H1 (cell line): ENCODE measurements around the gene FLT4. TPM values are rescaled to one million over a fixed set of nuclear protein-coding genes. Genes with fewer than 3 reads are reported as not detected.

Experiments
- CTCF ChIA-PET: fragments of 300-600 bp; sonication (Branson Sonifier 250); formaldehyde crosslinking; loops from one replicate; lab custom pipeline; 2021; ENCODE audit not compliant: partially characterized antibody; lab: Charles Lee
- POLR2A ChIA-PET: fragments of 300-600 bp; sonication (Branson Sonifier 250); formaldehyde crosslinking; loops from one replicate; lab custom pipeline; 2021; ENCODE audit warnings: inconsistent platforms; ENCODE audit not compliant: partially characterized antibody; lab: Charles Lee
- DNase-seq, 2 experiments: peaks; one replicate each; pipeline versions ENCODE4 v3.0.0 to v3.0.0-alpha.2; 2010 to 2022; ENCODE audit warnings: low spot score in 2 of 2, low read depth in 1 of 2, mixed read lengths in 1 of 2
- FAIRE-seq: peaks from 2 replicates; lab custom pipeline; 2011; peaks lifted over from hg19 to GRCh38; lab: Jason Lieb, UNC
- H2AFZ ChIP-seq: 2 replicates; pipeline ENCODE4 v1.8.1; 2012; ENCODE audit warnings: low read length, inconsistent platforms
- H2AK5ac ChIP-seq: 2 replicates; pipeline ENCODE4 v1.6.1; 2013; ENCODE audit warnings: low read depth, low read length
- H2BK120ac ChIP-seq: replicated peaks from 2 replicates; pipeline ENCODE3; 2013; ENCODE audit warnings: low read depth, low read length, inconsistent platforms
- H2BK12ac ChIP-seq: 2 replicates; pipeline ENCODE4 v1.6.1; 2013; ENCODE audit warnings: low read depth, low read length
- H2BK15ac ChIP-seq: 2 replicates; pipeline ENCODE4 v1.6.1; 2013; ENCODE audit warnings: low read length
- H2BK20ac ChIP-seq: 2 replicates; pipeline ENCODE4 v1.6.1; 2013; ENCODE audit warnings: low read length
- H2BK5ac ChIP-seq: 2 replicates; pipeline ENCODE4 v1.6.1; 2013; ENCODE audit warnings: low read depth, low read length
- H3K14ac ChIP-seq: 2 replicates; pipeline ENCODE4 v1.6.1; 2013; ENCODE audit warnings: inconsistent platforms; ENCODE audit not compliant: insufficient read length
- H3K18ac ChIP-seq: 2 replicates; pipeline ENCODE4 v1.6.1; 2013; ENCODE audit warnings: low read length; ENCODE audit errors: extremely low read depth
- H3K23ac ChIP-seq: 2 replicates; pipeline ENCODE4 v1.6.1; 2013; ENCODE audit warnings: inconsistent platforms; ENCODE audit not compliant: insufficient read length
- H3K23me2 ChIP-seq: 2 replicates; pipeline ENCODE4 v1.6.1; 2013; ENCODE audit warnings: low read depth, low read length
- H3K27ac ChIP-seq: 2 replicates; pipeline ENCODE4 v1.6.1; 2011; ENCODE audit warnings: low read depth, low read length, inconsistent platforms
- H3K27me3 ChIP-seq, 4 experiments: replicated peaks in 1 of 4; 1 replicate in 1 of 4; 2 replicates in 3 of 4; pipeline versions ENCODE4 v1.6.1 to v1.8.1; 2011 to 2013; ENCODE audit warnings: low read length in 3 of 4, mild to moderate bottlenecking in 3 of 4, inconsistent platforms in 2 of 4, mixed read lengths in 2 of 4, moderate library complexity in 1 of 4; ENCODE audit not compliant: control insufficient read depth in 3 of 4, insufficient read depth in 3 of 4; ENCODE audit errors: extremely low read depth in 1 of 4
- H3K36me3 ChIP-seq, 4 experiments: 2 replicates each; pipeline versions ENCODE4 v1.6.1 to v1.8.1; 2011 to 2013; ENCODE audit warnings: mild to moderate bottlenecking in 4 of 4, low read length in 3 of 4, moderate library complexity in 2 of 4, control low read depth in 1 of 4, inconsistent platforms in 1 of 4; ENCODE audit not compliant: insufficient read depth in 4 of 4, control insufficient read depth in 2 of 4
- H3K4ac ChIP-seq: replicated peaks from 2 replicates; pipeline ENCODE3; 2013; ENCODE audit warnings: low read length, low read depth, mixed read lengths, inconsistent platforms; ENCODE audit not compliant: insufficient read length
- H3K4me1 ChIP-seq, 4 experiments: replicated peaks in 1 of 4; 1 replicate in 1 of 4; 2 replicates in 3 of 4; pipeline versions ENCODE4 v1.6.1 to v1.8.1; 2011 to 2013; ENCODE audit warnings: low read length in 3 of 4, inconsistent platforms in 2 of 4, mixed read lengths in 1 of 4; ENCODE audit not compliant: insufficient read depth in 4 of 4, control insufficient read depth in 3 of 4
- H3K4me2 ChIP-seq, 2 experiments: 2 replicates each; pipeline versions ENCODE4 v1.6.1 to v1.8.1; 2011 to 2013; ENCODE audit warnings: low read depth in 2 of 2, low read length in 2 of 2, control low read depth in 1 of 2, inconsistent platforms in 1 of 2, mild to moderate bottlenecking in 1 of 2; ENCODE audit not compliant: insufficient read depth in 1 of 2
- H3K4me3 ChIP-seq, 4 experiments: fragments of 200-600, 300-600 bp in 1 of 4; sonication (generic), shearing (Covaris generic), sonication (Bioruptor Twin) in 1 of 4; 2 replicates each; pipeline versions ENCODE4 v1.5.1 to v1.8.1; 2011 to 2016; ENCODE audit warnings: low read length in 4 of 4, low read depth in 3 of 4, control low read depth in 2 of 4, inconsistent platforms in 2 of 4, mild to moderate bottlenecking in 2 of 4, mixed read lengths in 1 of 4, moderate library complexity in 1 of 4; ENCODE audit not compliant: insufficient read depth in 2 of 4; ENCODE audit errors: extremely low read depth in 1 of 4
- H3K56ac ChIP-seq: replicated peaks from 2 replicates; pipeline ENCODE3; 2013; ENCODE audit warnings: low read depth, mild to moderate bottlenecking, mixed read lengths, low read length, inconsistent platforms; ENCODE audit not compliant: insufficient read length
- H3K79me1 ChIP-seq: 2 replicates; pipeline ENCODE4 v1.6.1; 2013; ENCODE audit warnings: low read depth, low read length, control low read depth
- H3K79me2 ChIP-seq, 2 experiments: 2 replicates each; pipeline versions ENCODE4 v1.6.1 to v1.8.1; 2012 to 2013; ENCODE audit warnings: low read length in 2 of 2, mild to moderate bottlenecking in 2 of 2, inconsistent platforms in 1 of 2; ENCODE audit not compliant: insufficient read depth in 2 of 2, control insufficient read depth in 1 of 2
- H3K9ac ChIP-seq, 4 experiments: replicated peaks in 1 of 4; 1 replicate in 1 of 4; 2 replicates in 3 of 4; pipeline versions ENCODE4 v1.6.1 to v1.8.1; 2011 to 2013; ENCODE audit warnings: low read depth in 3 of 4, low read length in 3 of 4, control low read depth in 2 of 4, mild to moderate bottlenecking in 2 of 4, moderate library complexity in 2 of 4, inconsistent platforms in 1 of 4; ENCODE audit errors: extremely low read depth in 1 of 4
- H3K9me3 ChIP-seq, 2 experiments: 2 replicates each; pipeline versions ENCODE4 v1.6.1 to v1.8.1; 2012 to 2013; ENCODE audit warnings: mild to moderate bottlenecking in 2 of 2, moderate library complexity in 2 of 2, control low read depth in 1 of 2, inconsistent platforms in 1 of 2, low read depth in 1 of 2, low read length in 1 of 2, mixed read lengths in 1 of 2; ENCODE audit not compliant: insufficient read depth in 2 of 2
- H4K20me1 ChIP-seq, 2 experiments: replicated peaks in 1 of 2; 2 replicates each; pipeline versions ENCODE3 to v1.8.1; 2011 to 2013; ENCODE audit warnings: inconsistent platforms in 2 of 2, low read length in 2 of 2, mild to moderate bottlenecking in 1 of 2; ENCODE audit not compliant: insufficient read depth in 2 of 2, control insufficient read depth in 1 of 2
- H4K5ac ChIP-seq: 2 replicates; pipeline ENCODE4 v1.6.1; 2013; ENCODE audit warnings: low read length, low read depth, mixed read lengths, inconsistent platforms; ENCODE audit not compliant: insufficient read length
- H4K8ac ChIP-seq: 2 replicates; pipeline ENCODE4 v1.8.0; 2013; ENCODE audit warnings: mild to moderate bottlenecking, moderate library complexity, low read length, inconsistent platforms; ENCODE audit not compliant: insufficient read depth; ENCODE audit errors: extremely low read depth
- H4K91ac ChIP-seq: replicated peaks from 2 replicates; pipeline ENCODE3; 2013; ENCODE audit warnings: low read length, mixed read lengths, inconsistent platforms; ENCODE audit not compliant: insufficient read length
- BCL11A ChIP-seq, 2 experiments: IDR thresholded peaks; one replicate each; pipeline ENCODE4 v1.6.1; 2011; ENCODE audit warnings: low read depth in 2 of 2, low read length in 2 of 2, mild to moderate bottlenecking in 2 of 2
- CTCF ChIP-seq, 3 experiments: IDR thresholded peaks; 1 replicate in 2 of 3; 2 replicates in 1 of 3; pipeline versions ENCODE4 v1.5.1 to v1.6.1; 2011; ENCODE audit warnings: low read length in 3 of 3, mild to moderate bottlenecking in 3 of 3, inconsistent platforms in 2 of 3, low read depth in 1 of 3, moderate library complexity in 1 of 3; ENCODE audit not compliant: insufficient read depth in 1 of 3; ENCODE audit errors: control extremely low read depth in 1 of 3
- KDM1A ChIP-seq: fragments of 200-600, 300-600 bp; sonication (generic); IDR thresholded peaks from 2 replicates; pipeline ENCODE4 v1.7.1; 2016; ENCODE audit warnings: mild to moderate bottlenecking, low read length, borderline replicate concordance
- KDM4A ChIP-seq: IDR thresholded peaks from one replicate; pipeline ENCODE4 v1.7.1; 2012; ENCODE audit warnings: low read depth, mild to moderate bottlenecking, moderate library complexity, low read length, inconsistent platforms; ENCODE audit not compliant: severe bottlenecking
- MAX ChIP-seq: IDR thresholded peaks from 2 replicates; pipeline ENCODE4 v1.6.1; 2012; ENCODE audit warnings: inconsistent platforms
- POU5F1 ChIP-seq: IDR thresholded peaks from 2 replicates; pipeline ENCODE4 v1.6.1; 2011; ENCODE audit warnings: low read depth, mild to moderate bottlenecking, low read length, moderate library complexity
- RBBP5 ChIP-seq: IDR thresholded peaks from 2 replicates; pipeline ENCODE4 v1.7.1; 2012; ENCODE audit warnings: low read depth, mild to moderate bottlenecking, inconsistent platforms, low read length, moderate library complexity, borderline replicate concordance
- RFX5 ChIP-seq: IDR thresholded peaks from 2 replicates; pipeline ENCODE4 v1.6.1; 2011; ENCODE audit warnings: low read depth, low read length, improper control_type of control experiment, borderline replicate concordance
- RXRA ChIP-seq: IDR thresholded peaks from 2 replicates; pipeline ENCODE4 v1.6.1; 2011; ENCODE audit warnings: low read depth, mild to moderate bottlenecking, low read length, moderate library complexity; ENCODE audit not compliant: insufficient read depth
- SIX5 ChIP-seq: IDR thresholded peaks from 2 replicates; pipeline ENCODE4 v1.6.1; 2011; ENCODE audit warnings: mild to moderate bottlenecking, low read depth, low read length
- WGBS, 2 experiments: shearing (Covaris generic) in 1 of 2; methylation state at CpG; one replicate each; pipeline versions ENCODE4 v1.1.6 to v1.1.7; 2013 to 2015; ENCODE audit warnings: low lambda C conversion rate in 2 of 2, mixed read lengths in 2 of 2, inconsistent platforms in 1 of 2, low coverage in 1 of 2, missing lambda C conversion rate in 1 of 2; ENCODE audit not compliant: insufficient replicate concordance in 2 of 2, insufficient coverage in 1 of 2, insufficient read length in 1 of 2; ENCODE audit errors: extremely low coverage in 1 of 2, missing lambda C conversion rate in 1 of 2; 5-methylcytosine and 5-hydroxymethylcytosine counted together
- polyA plus RNA-seq, 7 experiments: library from polyadenylated mRNA; depleted of rRNA in 3 of 7; stranded (reverse) in 5 of 7; unstranded in 2 of 7; fragments of >200 nt in 5 of 7; fragments of 200-250 nt in 2 of 7; gene quantifications; 1 replicate in 5 of 7; 2 replicates in 1 of 7; 4 replicates in 1 of 7; pipeline versions ENCODE4 v1.2.1 to v1.2.3, GENCODE V29; 2011 to 2013; ENCODE audit warnings: missing spikeins in 2 of 7, mixed read lengths in 2 of 7
- total RNA-seq: library from RNA; stranded (reverse); fragmentation: NEBNext Ultra II Directional; extraction: Animal tissue kit (Norgen Biotek cat#: 25700); gene quantifications from 2 replicates; pipeline ENCODE4 v1.2.1, GENCODE V29; 2021

FLT4 gene
- total and polyA plus RNA-seq, 2 of the 8 experiments (the other 6 are each of a cell fraction or from before 2014, with no cell fraction given): 6.5 to 7.7 TPM

GRCh38 chr5:180621311-180621710, 28.1 kb downstream of the FLT4 start:
- Histone ChIP-seq H3K79me2 (no peaks in the 10 kb centered on the region), H3K23me2 (peaks cover 4% of the 10 kb centered on the region; the same call in 1 of the 2 replicates), H2BK5ac (no peak overlapping the region), H2BK20ac (no peak overlapping the region), H3K14ac (no peak overlapping the region), H3K9ac (no peak overlapping the region), H2BK12ac (no peak overlapping the region), H3K23ac (no peak overlapping the region), H3K9me3 (no peaks in the 10 kb centered on the region), H3K4me3 (no peak overlapping the region), H3K27ac (no peak overlapping the region), H3K4me2 (no peak overlapping the region), H3K4me1 (peaks cover 0 to 4% (median 1%) of the 10 kb centered on the region in 4 experiments; a peak in 4 of 7 replicates), H2AK5ac (no peak overlapping the region), H3K79me1 (no peaks in the 10 kb centered on the region), H3K27me3 (peaks cover 0 to 13% (median 7%) of the 10 kb centered on the region in 4 experiments; a peak in 5 of 7 replicates), H3K36me3 (no peaks in the 10 kb centered on the region), H4K20me1 (peaks cover 0 to 2% of the 10 kb centered on the region in 2 experiments), H3K18ac (no peak overlapping the region), H3K56ac (no peak overlapping the region), H3K4ac (no peak overlapping the region), H2BK120ac (no peak overlapping the region), H2BK15ac (no peak overlapping the region), H4K91ac (no peak overlapping the region), H4K8ac (no peak overlapping the region; the same call in 1 of the 2 replicates), H4K5ac (no peak overlapping the region), H2AFZ (no peak overlapping the region)
- FAIRE-seq: no peak
- DNase-seq: no peak
- POLR2A ChIA-PET: interaction anchor here (0.7 kb wide), 1 partner anchor 33 kb away, joined by 3 read pairs; no protein-coding TSS in a partner anchor
- WGBS, 2 experiments: 92% methylated on average over 31 of the region's 32 CpGs; no CpG with 5 or more reads in 1 of the 2 experiments
- CTCF ChIA-PET: interaction anchor here (0.6 to 4.9 kb wide), 5 partner anchors 13 to 130 kb away, joined by 3 to 52 read pairs (median 3); no protein-coding TSS in a partner anchor
- TF ChIP-seq KDM4A (no peak), RBBP5 (no peak), RFX5 (no peak), CTCF (IDR thresholded peaks at IDR 0.05; ENCODE audit: control extremely low read depth in 1 of 3, insufficient read depth in 1 of 3, low read depth in 1 of 3, low read length in 3 of 3) (no peak), BCL11A (IDR thresholded peaks at IDR 0.05; ENCODE audit: low read depth in 2 of 2, low read length in 2 of 2) (no peak), SIX5 (no peak), RXRA (no peak), POU5F1 (no peak), KDM1A (no peak), MAX (no peak)
